ENCODE results near the gene NINL. TPM values are rescaled to one million over a fixed set of nuclear protein-coding genes. Genes with fewer than 3 reads are reported as not detected.
"Not testable (repeated sequence)": the region's sequence is repeated elsewhere in the genome, so short reads cannot be mapped to it uniquely, and the experiment has no call there.

NINL gene
- polyA plus RNA-seq, 4 donors, result 1.1 to 30.8 (median 5.5) TPM

DNA sequence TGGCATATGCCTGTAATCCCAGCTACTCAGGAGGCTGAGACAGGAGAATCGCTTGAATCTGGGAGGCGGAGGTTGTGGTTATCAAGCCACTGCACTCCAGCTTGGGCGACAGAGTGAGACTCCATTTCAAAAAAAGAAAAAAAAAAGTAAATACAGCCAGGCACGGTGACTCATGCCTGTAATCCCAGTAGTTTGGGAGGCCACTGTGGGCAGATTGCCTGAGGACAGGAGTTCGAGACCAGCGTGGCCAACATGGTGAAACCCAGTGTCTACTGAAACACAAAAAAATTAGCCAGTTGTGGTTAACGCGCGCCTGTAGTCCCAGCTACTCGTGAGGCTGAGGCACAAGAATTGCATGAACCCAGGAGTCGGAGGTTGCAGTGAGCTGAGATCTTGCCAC lies 1.5 kb upstream of the NINL start:
- Histone ChIP-seq H3K27me3 (ENCODE audit: control insufficient read depth in 3 of 3, insufficient read depth in 3 of 3, low read length in 3 of 3) (no peaks in the 10 kb centered on the region), H3K36me3 (ENCODE audit: control insufficient read depth in 3 of 3, insufficient read depth in 2 of 3, low read depth in 1 of 3, low read length in 3 of 3) (peaks cover 0 to 2% (median 0%) of the 10 kb centered on the region in 3 donors), H3K4me1 (ENCODE audit: control insufficient read depth in 3 of 3, insufficient read depth in 2 of 3, low read depth in 1 of 3, low read length in 2 of 3) (no peaks in the 10 kb centered on the region), H3K9me3 (ENCODE audit: control insufficient read depth in 2 of 2, insufficient read depth in 1 of 2, low read depth in 1 of 2, low read length in 1 of 2) (no peaks in the 10 kb centered on the region), H3K27ac (ENCODE audit: low read depth in 1 of 3, low read length in 2 of 3) (no peak overlapping the region), H3K4me3 (ENCODE audit: low read depth in 1 of 3, low read length in 3 of 3) (no peak overlapping the region)
- DNase-seq (no peak), FAIRE-seq (no peak)
- 74 to 82% (median 79%) methylated on average over 11 of the region's 11 CpGs for WGBS, 3 donors

- not testable (repeated sequence) for H3K9me3 ChIP-seq (ENCODE audit: control insufficient read depth in 2 of 2, insufficient read depth in 1 of 2, low read depth in 1 of 2, low read length in 1 of 2); H3K4me3 ChIP-seq (ENCODE audit: low read depth in 1 of 3, low read length in 3 of 3)
- WGBS, 3 donors, result 79 to 84% (median 84%) methylated on average over 7 of the region's 7 CpGs
Observed at GRCh38 chr20:25583607-25584006, 1.7 kb downstream of the NINL start.

GRCh38 chr20:25580711-25581110 lies 4.6 kb downstream of the NINL start:
- WGBS, 3 donors, result 70 to 87% (median 85%) methylated on average over 4 of the region's 4 CpGs
- DNase-seq, result no peak
- Histone ChIP-seq H3K9me3 (ENCODE audit: control insufficient read depth in 2 of 2, insufficient read depth in 1 of 2, low read depth in 1 of 2, low read length in 1 of 2) (no peaks in the 10 kb centered on the region), H3K4me3 (ENCODE audit: low read depth in 1 of 3, low read length in 3 of 3) (no peak overlapping the region), H3K4me1 (ENCODE audit: control insufficient read depth in 3 of 3, insufficient read depth in 2 of 3, low read depth in 1 of 3, low read length in 2 of 3) (peaks cover 0 to 3% (median 3%) of the 10 kb centered on the region in 3 donors), H3K27ac (ENCODE audit: low read depth in 1 of 3, low read length in 2 of 3) (no peak overlapping the region), H3K27me3 (ENCODE audit: control insufficient read depth in 3 of 3, insufficient read depth in 3 of 3, low read length in 3 of 3) (no peaks in the 10 kb centered on the region), H3K36me3 (ENCODE audit: control insufficient read depth in 3 of 3, insufficient read depth in 2 of 3, low read depth in 1 of 3, low read length in 3 of 3) (peaks cover 0 to 11% (median 0%) of the 10 kb centered on the region in 3 donors)
- no peak for FAIRE-seq

More at GRCh38 chr20:25583607-25584006, 1.7 kb downstream of the NINL start:
- DNase-seq; FAIRE-seq; H3K27ac ChIP-seq (ENCODE audit: low read depth in 1 of 3, low read length in 2 of 3); H3K27me3 ChIP-seq (ENCODE audit: control insufficient read depth in 3 of 3, insufficient read depth in 3 of 3, low read length in 3 of 3); H3K4me1 ChIP-seq (ENCODE audit: control insufficient read depth in 3 of 3, insufficient read depth in 2 of 3, low read depth in 1 of 3, low read length in 2 of 3); H3K36me3 ChIP-seq (ENCODE audit: control insufficient read depth in 3 of 3, insufficient read depth in 2 of 3, low read depth in 1 of 3, low read length in 3 of 3): not testable (repeated sequence)

DNA sequence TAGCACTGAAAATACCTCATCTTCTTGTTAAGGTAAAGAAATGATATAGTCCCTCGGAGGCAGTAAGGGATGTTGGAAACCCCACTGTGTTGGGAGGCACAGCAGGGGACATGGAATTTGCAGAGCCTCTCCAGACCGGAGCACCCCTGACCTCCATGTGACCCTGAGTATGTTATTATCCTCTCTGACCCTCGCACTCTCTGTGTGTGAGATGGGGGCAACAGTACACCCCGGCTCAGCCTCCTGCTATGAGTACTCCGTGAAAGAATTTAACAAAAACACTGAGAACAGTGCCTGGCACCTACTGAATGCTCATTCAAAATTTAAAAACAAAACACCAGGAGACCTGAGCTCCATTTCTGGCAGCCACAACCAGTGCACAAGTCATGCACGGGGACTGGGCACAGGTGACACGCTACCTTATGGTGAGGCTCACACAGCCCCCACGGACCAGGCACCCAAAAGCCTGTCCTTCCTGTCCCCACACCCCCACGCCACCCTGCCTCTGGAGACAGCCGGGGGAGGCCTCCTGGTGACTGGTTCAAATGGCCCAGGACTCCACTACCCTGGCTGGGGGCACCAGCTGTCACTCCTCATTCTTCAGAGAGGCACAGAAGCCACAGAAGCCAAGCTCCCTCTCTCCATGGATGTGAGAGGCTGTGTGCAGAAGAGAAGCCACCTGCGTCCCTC lies 6.1 kb downstream of the NINL start:
- WGBS, 3 donors, result 74 to 86% (median 84%) methylated on average over 11 of the region's 11 CpGs
- Histone ChIP-seq H3K9me3 (ENCODE audit: control insufficient read depth in 2 of 2, insufficient read depth in 1 of 2, low read depth in 1 of 2, low read length in 1 of 2) (no peaks in the 10 kb centered on the region), H3K4me1 (ENCODE audit: control insufficient read depth in 3 of 3, insufficient read depth in 2 of 3, low read depth in 1 of 3, low read length in 2 of 3) (peaks cover 0 to 3% (median 3%) of the 10 kb centered on the region in 3 donors), H3K27ac (ENCODE audit: low read depth in 1 of 3, low read length in 2 of 3) (no peak overlapping the region), H3K36me3 (ENCODE audit: control insufficient read depth in 3 of 3, insufficient read depth in 2 of 3, low read depth in 1 of 3, low read length in 3 of 3) (peaks cover 0 to 11% (median 0%) of the 10 kb centered on the region in 3 donors), H3K4me3 (ENCODE audit: low read depth in 1 of 3, low read length in 3 of 3) (no peak overlapping the region), H3K27me3 (ENCODE audit: control insufficient read depth in 3 of 3, insufficient read depth in 3 of 3, low read length in 3 of 3) (no peaks in the 10 kb centered on the region)
- no peak for FAIRE-seq
- peak in 1 of 2 donors; percentile 39 for DNase-seq

DNA sequence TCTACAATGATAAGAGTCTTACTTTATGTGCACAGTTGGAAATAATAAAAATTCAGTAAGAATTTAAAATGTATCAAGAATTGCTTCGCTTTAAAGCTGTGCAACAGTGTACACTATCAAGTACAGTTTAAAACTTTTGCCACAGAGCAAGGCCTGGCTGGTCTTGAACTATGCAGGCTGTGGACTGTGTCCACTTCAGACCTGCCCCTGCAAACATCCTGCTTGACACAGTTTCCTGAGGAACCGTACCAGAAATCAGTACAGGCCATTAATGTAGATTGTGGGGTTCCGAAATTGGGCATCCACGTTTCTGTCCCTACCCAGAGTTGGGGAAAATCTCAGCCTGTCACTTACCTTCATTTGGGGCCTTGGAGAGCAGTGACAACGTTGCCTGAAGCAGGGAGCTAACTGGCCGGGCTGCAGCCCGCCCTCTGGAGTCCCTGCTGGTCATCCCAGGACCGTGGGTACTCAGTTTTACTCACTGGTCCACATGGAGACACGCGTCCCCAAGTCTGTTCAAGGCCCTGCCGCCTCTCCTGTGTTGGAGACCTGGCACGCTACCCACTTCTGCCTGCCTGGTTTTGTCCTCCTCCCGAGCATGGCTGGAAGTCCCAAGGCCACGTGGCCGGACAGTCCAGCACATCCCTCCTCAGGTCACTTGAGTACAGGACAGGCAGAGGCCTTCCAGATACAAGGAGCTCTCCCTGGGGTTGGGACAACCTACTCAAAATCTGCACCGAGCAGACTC lies 8.4 kb downstream of the NINL start:
- H3K9me3 ChIP-seq (ENCODE audit: control insufficient read depth in 2 of 2, insufficient read depth in 1 of 2, low read depth in 1 of 2, low read length in 1 of 2), result no peaks in the 10 kb centered on the region
- H3K27me3 ChIP-seq (ENCODE audit: control insufficient read depth in 3 of 3, insufficient read depth in 3 of 3, low read length in 3 of 3), result no peaks in the 10 kb centered on the region
- no peak overlapping the region for H3K27ac ChIP-seq (ENCODE audit: low read depth in 1 of 3, low read length in 2 of 3)
- 84 to 90% (median 87%) methylated on average over 16 of the region's 16 CpGs for WGBS, 3 donors
- H3K36me3 ChIP-seq (ENCODE audit: control insufficient read depth in 3 of 3, insufficient read depth in 2 of 3, low read depth in 1 of 3, low read length in 3 of 3), result peaks cover 0 to 9% (median 0%) of the 10 kb centered on the region in 3 donors
- no peak for FAIRE-seq
- H3K4me3 ChIP-seq (ENCODE audit: low read depth in 1 of 3, low read length in 3 of 3), result no peak overlapping the region
- peaks cover 0 to 3% (median 3%) of the 10 kb centered on the region in 3 donors for H3K4me1 ChIP-seq (ENCODE audit: control insufficient read depth in 3 of 3, insufficient read depth in 2 of 3, low read depth in 1 of 3, low read length in 2 of 3)
- no peak for DNase-seq

DNA sequence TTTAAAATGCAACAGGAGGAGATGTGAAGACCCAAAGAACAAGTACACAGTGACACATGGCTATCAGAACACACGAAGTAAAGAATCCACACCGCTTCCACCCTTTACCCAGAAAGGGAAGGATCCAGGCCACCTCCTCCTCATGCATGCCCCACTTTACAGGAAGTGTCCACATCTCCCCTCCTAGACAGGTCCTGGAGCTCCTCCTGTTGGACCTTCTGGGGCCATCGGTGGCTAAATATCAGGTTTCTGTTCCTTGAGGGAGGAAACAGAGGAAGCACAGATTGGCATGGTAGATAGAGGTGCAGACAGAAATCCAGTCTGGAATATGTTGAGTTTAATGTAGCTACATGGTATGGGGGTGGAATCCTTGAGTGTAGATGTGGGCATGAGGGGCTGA lies 10.9 kb downstream of the NINL start:
- no peaks in the 10 kb centered on the region for H3K9me3 ChIP-seq (ENCODE audit: control insufficient read depth in 2 of 2, insufficient read depth in 1 of 2, low read depth in 1 of 2, low read length in 1 of 2)
- H3K4me1 ChIP-seq (ENCODE audit: control insufficient read depth in 3 of 3, insufficient read depth in 2 of 3, low read depth in 1 of 3, low read length in 2 of 3), result peaks cover 0 to 9% (median 0%) of the 10 kb centered on the region in 3 donors
- peaks cover 0 to 13% (median 0%) of the 10 kb centered on the region in 3 donors for H3K36me3 ChIP-seq (ENCODE audit: control insufficient read depth in 3 of 3, insufficient read depth in 2 of 3, low read depth in 1 of 3, low read length in 3 of 3)
- H3K27ac ChIP-seq (ENCODE audit: low read depth in 1 of 3, low read length in 2 of 3), result no peak overlapping the region
- H3K4me3 ChIP-seq (ENCODE audit: low read depth in 1 of 3, low read length in 3 of 3), result no peak overlapping the region
- DNase-seq (peak in 1 of 2 donors; percentile 46), FAIRE-seq (no peak)
- no peaks in the 10 kb centered on the region for H3K27me3 ChIP-seq (ENCODE audit: control insufficient read depth in 3 of 3, insufficient read depth in 3 of 3, low read length in 3 of 3)
- WGBS, 3 donors, result 78 to 86% (median 80%) methylated on average over 3 of the region's 3 CpGs

DNA sequence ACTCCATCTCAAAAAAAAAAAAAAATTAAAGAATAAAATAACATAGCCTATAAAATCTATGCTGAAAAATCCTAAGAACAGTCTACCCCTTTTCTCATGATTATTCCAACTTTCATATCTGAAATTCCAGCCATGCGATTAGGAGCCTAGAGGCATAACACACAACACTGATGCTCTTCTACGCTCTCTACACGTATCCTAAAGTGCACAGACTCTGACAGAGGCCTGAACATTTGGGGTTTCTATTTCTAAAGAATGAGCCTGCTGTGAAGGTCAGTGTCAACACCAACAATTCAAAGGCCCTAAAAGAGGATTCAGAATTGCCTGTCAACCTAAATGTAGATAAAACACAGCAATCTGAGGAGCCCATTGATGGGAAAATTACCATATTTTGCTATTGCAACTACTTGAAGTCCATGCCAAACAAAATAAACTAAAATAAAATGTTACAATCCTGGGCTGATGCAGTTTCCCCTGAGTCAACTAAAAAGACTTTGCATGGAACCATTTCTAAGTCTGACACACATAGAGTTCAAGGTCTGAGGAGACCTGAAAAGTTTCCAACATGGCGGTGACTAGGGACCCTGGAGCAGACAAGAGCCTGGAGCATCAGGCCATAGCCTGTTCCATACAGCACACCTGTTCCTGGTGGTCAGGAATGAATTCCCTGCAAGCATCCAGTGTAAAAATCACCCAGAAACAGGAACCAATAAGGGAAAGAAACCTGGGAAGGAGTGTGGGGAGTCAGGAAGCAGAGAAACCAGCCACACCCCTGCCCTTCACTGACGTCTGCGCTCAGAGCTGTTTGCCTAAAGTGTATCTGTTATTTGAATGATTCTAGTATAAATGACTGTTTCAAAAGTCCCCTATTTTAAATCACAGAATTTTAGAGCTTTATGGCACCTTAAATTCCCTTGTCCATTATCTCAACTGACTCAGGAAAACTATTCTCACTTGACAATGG lies 11.8 kb downstream of the NINL start:
- peak in 1 of 2 donors; percentile 31 for DNase-seq
- 87 to 88% (median 87%) methylated on average over 6 of the region's 6 CpGs for WGBS, 3 donors
- no peak overlapping the region for H3K27ac ChIP-seq (ENCODE audit: low read depth in 1 of 3, low read length in 2 of 3)
- H3K4me3 ChIP-seq (ENCODE audit: low read depth in 1 of 3, low read length in 3 of 3), result no peak overlapping the region
- FAIRE-seq, result no peak
- H3K36me3 ChIP-seq (ENCODE audit: control insufficient read depth in 3 of 3, insufficient read depth in 2 of 3, low read depth in 1 of 3, low read length in 3 of 3), result peaks cover 0 to 16% (median 0%) of the 10 kb centered on the region in 3 donors
- H3K9me3 ChIP-seq (ENCODE audit: control insufficient read depth in 2 of 2, insufficient read depth in 1 of 2, low read depth in 1 of 2, low read length in 1 of 2), result no peaks in the 10 kb centered on the region
- H3K27me3 ChIP-seq (ENCODE audit: control insufficient read depth in 3 of 3, insufficient read depth in 3 of 3, low read length in 3 of 3), result no peaks in the 10 kb centered on the region
- H3K4me1 ChIP-seq (ENCODE audit: control insufficient read depth in 3 of 3, insufficient read depth in 2 of 3, low read depth in 1 of 3, low read length in 2 of 3), result peaks cover 0 to 6% (median 0%) of the 10 kb centered on the region in 3 donors

DNA sequence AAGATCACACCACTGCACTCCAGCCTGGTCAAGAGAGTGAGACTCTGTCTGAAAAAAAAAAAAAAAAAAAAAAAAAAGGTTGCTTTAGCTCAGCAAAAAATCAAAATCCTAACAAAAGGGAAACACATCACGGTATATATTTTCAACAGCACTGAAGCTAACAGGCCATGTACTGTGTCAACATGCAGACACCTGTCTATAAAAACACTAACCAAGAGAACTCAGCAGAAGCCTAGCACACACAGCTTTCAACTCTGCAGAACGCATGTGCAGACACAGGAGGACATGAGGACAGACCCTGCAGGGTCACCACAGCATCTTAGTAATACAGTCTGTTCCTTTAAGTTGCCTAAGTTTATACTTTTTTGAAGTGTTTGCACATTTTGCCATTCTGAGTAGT lies 13.5 kb downstream of the NINL start:
- peaks cover 0 to 12% (median 0%) of the 10 kb centered on the region in 3 donors for H3K36me3 ChIP-seq (ENCODE audit: control insufficient read depth in 3 of 3, insufficient read depth in 2 of 3, low read depth in 1 of 3, low read length in 3 of 3)
- H3K27me3 ChIP-seq (ENCODE audit: control insufficient read depth in 3 of 3, insufficient read depth in 3 of 3, low read length in 3 of 3), result no peaks in the 10 kb centered on the region
- no peak overlapping the region for H3K27ac ChIP-seq (ENCODE audit: low read depth in 1 of 3, low read length in 2 of 3)
- FAIRE-seq (no peak), DNase-seq (peak; percentile 6 to 41)
- H3K9me3 ChIP-seq (ENCODE audit: control insufficient read depth in 2 of 2, insufficient read depth in 1 of 2, low read depth in 1 of 2, low read length in 1 of 2), result no peaks in the 10 kb centered on the region
- H3K4me3 ChIP-seq (ENCODE audit: low read depth in 1 of 3, low read length in 3 of 3), result no peak overlapping the region
- H3K4me1 ChIP-seq (ENCODE audit: control insufficient read depth in 3 of 3, insufficient read depth in 2 of 3, low read depth in 1 of 3, low read length in 2 of 3), result peaks cover 0 to 6% (median 0%) of the 10 kb centered on the region in 3 donors
- WGBS, 3 donors, result 74 to 90% (median 78%) methylated on average over 2 of the region's 2 CpGs

Measured in small intestine (tissue), 7 donors.